ENCODE measurements around the gene CPN2. TPM values are rescaled to one million over a fixed set of nuclear protein-coding genes. Genes with fewer than 3 reads are reported as not detected.

The CPN2 gene
- total RNA-seq, 3 donors from 2014 or later (not counting 1 experiment from before 2014, with no cell fraction given) = not detected

GRCh38 chr3:194298331-194299227 is 52.5 kb downstream of the CPN2 start:
- Histone ChIP-seq H3K4me1 (ENCODE audit: control insufficient read depth, insufficient read depth, low read length) (peaks cover 18% of the 10 kb centered on the region), H3K9me3 (ENCODE audit: control insufficient read depth, insufficient read depth, low read length) (no peaks in the 10 kb centered on the region), H3K27ac (ENCODE audit: low read length) (no peak overlapping the region), H3K4me3 (ENCODE audit: low read length) (no peak overlapping the region), H3K36me3 (ENCODE audit: control insufficient read depth, insufficient read depth, low read length) (no peaks in the 10 kb centered on the region), H3K27me3 (ENCODE audit: control insufficient read depth, insufficient read depth, low read length) (peaks cover 19% of the 10 kb centered on the region)
- TF ChIP-seq, protein P1, sequence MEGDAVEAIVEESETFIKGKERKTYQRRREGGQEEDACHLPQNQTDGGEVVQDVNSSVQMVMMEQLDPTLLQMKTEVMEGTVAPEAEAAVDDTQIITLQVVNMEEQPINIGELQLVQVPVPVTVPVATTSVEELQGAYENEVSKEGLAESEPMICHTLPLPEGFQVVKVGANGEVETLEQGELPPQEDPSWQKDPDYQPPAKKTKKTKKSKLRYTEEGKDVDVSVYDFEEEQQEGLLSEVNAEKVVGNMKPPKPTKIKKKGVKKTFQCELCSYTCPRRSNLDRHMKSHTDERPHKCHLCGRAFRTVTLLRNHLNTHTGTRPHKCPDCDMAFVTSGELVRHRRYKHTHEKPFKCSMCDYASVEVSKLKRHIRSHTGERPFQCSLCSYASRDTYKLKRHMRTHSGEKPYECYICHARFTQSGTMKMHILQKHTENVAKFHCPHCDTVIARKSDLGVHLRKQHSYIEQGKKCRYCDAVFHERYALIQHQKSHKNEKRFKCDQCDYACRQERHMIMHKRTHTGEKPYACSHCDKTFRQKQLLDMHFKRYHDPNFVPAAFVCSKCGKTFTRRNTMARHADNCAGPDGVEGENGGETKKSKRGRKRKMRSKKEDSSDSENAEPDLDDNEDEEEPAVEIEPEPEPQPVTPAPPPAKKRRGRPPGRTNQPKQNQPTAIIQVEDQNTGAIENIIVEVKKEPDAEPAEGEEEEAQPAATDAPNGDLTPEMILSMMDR (IDR thresholded peaks at IDR 0.05) = no peak
- WGBS (ENCODE audit: insufficient coverage) = 86% methylated on average over 19 of the region's 19 CpGs
- Mint-ChIP-seq H3K4me3 (no peak overlapping the region), H3K4me1 (peaks cover 8 to 13% of the 10 kb centered on the region in 2 donors), H3K27me3 (ENCODE audit: low read depth in 2 of 2) (peaks cover 9 to 21% of the 10 kb centered on the region in 2 donors), H3K27ac (no peak overlapping the region), H3K36me3 (no peaks in the 10 kb centered on the region), H3K9me3 (no peaks in the 10 kb centered on the region)
- no peak for ATAC-seq
- no peak for DNase-seq
- intact Hi-C loops (cut with micrococcal nuclease) = no loop called here

DNA sequence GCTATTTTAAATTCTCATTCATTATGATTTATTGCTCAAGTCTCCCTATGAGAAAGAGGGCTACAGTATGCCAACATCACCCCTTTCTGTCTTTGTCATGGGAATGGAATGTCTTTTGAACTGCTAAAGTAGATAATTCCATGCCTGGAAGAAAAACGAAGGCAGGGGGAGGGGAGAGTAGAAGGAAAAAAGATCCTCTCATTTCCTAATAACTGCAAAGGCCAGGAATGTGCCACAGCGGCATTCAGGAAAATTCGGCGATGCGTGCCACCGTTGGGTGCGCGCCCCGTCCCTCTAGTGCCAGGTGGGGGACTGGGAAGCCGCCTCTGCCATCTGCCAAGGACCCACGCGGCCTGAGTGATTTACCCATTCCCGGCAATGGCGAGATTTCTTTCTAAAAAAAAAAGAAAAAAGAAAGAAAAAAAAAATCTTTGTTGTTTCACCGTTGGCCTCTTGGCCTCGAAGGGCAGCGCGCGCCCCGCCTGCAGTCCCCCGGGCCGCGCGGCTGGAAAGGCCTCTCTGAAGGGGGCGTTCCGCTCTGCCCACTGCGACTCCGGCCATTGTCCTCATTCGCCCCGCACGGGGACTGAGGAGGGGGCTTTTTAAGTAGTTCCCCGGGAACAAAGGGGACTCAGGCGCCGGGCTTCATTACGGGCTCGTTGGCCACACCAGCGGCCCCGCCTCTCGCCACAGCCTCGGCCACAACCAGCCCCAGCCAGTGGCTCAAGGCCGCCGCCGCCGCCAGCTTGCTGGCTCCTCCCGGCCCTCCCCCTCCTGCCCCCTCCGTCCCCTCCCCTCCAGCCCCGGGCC is 54.5 kb downstream of the CPN2 start:
- 72% methylated on average over 40 of the region's 47 CpGs for WGBS (ENCODE audit: insufficient coverage)
- no peak overlapping the region for H3K27ac Mint-ChIP-seq
- no peak for ATAC-seq
- intact Hi-C loops (cut with micrococcal nuclease) = no loop called here
- no peaks in the 10 kb centered on the region for H3K9me3 Mint-ChIP-seq
- peaks cover 22 to 24% of the 10 kb centered on the region in 2 donors for H3K27me3 Mint-ChIP-seq (ENCODE audit: low read depth in 2 of 2)
- Histone ChIP-seq H3K9me3 (ENCODE audit: control insufficient read depth, insufficient read depth, low read length) (no peaks in the 10 kb centered on the region), H3K4me1 (ENCODE audit: control insufficient read depth, insufficient read depth, low read length) (peaks cover 18% of the 10 kb centered on the region), H3K36me3 (ENCODE audit: control insufficient read depth, insufficient read depth, low read length) (no peaks in the 10 kb centered on the region), H3K27me3 (ENCODE audit: control insufficient read depth, insufficient read depth, low read length) (peaks cover 15% of the 10 kb centered on the region), H3K4me3 (ENCODE audit: low read length) (no peak overlapping the region), H3K27ac (ENCODE audit: low read length) (no peak overlapping the region)
- TF ChIP-seq, protein P1 (IDR thresholded peaks at IDR 0.05) = no peak
- DNase-seq = no peak
- peaks cover 8 to 13% of the 10 kb centered on the region in 2 donors for H3K4me1 Mint-ChIP-seq
- H3K36me3 Mint-ChIP-seq = no peaks in the 10 kb centered on the region
- no peak overlapping the region for H3K4me3 Mint-ChIP-seq

DNA sequence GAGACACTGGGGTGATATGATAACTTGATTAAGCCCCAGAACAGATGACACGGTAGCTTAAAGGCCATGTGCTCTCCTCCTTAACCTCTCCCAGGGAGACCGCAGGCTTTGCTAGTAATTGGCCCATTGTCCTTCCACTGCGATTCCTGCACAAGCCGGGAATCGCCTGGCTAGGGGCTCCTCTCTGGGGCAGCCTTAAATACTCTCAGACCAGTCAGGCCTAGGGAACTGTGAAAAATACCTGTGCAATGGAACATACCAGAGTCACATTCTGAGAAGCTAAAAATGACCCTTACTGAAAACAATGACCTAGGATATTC is 56.3 kb downstream of the CPN2 start:
- no peak overlapping the region for H3K4me3 ChIP-seq (ENCODE audit: low read length)
- intact Hi-C loops (cut with micrococcal nuclease) = no loop called here
- H3K4me3 Mint-ChIP-seq = no peak overlapping the region
- no peak overlapping the region for H3K27ac Mint-ChIP-seq
- H3K36me3 ChIP-seq (ENCODE audit: control insufficient read depth, insufficient read depth, low read length) = no peaks in the 10 kb centered on the region
- WGBS (ENCODE audit: insufficient coverage) = 94% methylated on average over 5 of the region's 5 CpGs
- H3K9me3 Mint-ChIP-seq = no peaks in the 10 kb centered on the region
- peaks cover 16% of the 10 kb centered on the region for H3K27me3 ChIP-seq (ENCODE audit: control insufficient read depth, insufficient read depth, low read length)
- H3K4me1 Mint-ChIP-seq = peaks cover under 1 to 2% of the 10 kb centered on the region in 2 donors
- DNase-seq (no peak), ATAC-seq (no peak)
- H3K27me3 Mint-ChIP-seq (ENCODE audit: low read depth in 2 of 2) = peaks cover 24 to 39% of the 10 kb centered on the region in 2 donors
- TF ChIP-seq, protein P1 (IDR thresholded peaks at IDR 0.05) = no peak
- no peak overlapping the region for H3K27ac ChIP-seq (ENCODE audit: low read length)
- peaks cover 11% of the 10 kb centered on the region for H3K4me1 ChIP-seq (ENCODE audit: control insufficient read depth, insufficient read depth, low read length)
- H3K9me3 ChIP-seq (ENCODE audit: control insufficient read depth, insufficient read depth, low read length) = no peaks in the 10 kb centered on the region
- H3K36me3 Mint-ChIP-seq = no peaks in the 10 kb centered on the region
